ENCODE measurements around the gene HDGFL3.

GRCh38 chr15:83194528-83194927, 13.1 kb downstream of the HDGFL3 start:
- TF ChIP-seq POLR2A (IDR thresholded peaks at IDR 0.05): no peak
- TF ChIP-seq, protein P1, sequence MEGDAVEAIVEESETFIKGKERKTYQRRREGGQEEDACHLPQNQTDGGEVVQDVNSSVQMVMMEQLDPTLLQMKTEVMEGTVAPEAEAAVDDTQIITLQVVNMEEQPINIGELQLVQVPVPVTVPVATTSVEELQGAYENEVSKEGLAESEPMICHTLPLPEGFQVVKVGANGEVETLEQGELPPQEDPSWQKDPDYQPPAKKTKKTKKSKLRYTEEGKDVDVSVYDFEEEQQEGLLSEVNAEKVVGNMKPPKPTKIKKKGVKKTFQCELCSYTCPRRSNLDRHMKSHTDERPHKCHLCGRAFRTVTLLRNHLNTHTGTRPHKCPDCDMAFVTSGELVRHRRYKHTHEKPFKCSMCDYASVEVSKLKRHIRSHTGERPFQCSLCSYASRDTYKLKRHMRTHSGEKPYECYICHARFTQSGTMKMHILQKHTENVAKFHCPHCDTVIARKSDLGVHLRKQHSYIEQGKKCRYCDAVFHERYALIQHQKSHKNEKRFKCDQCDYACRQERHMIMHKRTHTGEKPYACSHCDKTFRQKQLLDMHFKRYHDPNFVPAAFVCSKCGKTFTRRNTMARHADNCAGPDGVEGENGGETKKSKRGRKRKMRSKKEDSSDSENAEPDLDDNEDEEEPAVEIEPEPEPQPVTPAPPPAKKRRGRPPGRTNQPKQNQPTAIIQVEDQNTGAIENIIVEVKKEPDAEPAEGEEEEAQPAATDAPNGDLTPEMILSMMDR (IDR thresholded peaks at IDR 0.05): no peak

Measured in esophagus squamous epithelium (tissue), 4 donors.